KMS-11 (cell line): ENCODE data around the gene DES.

Experiments
- H2AFZ ChIP-seq: fragments of 200-600 bp; sonication (generic); 2 replicates; pipeline ENCODE4 v1.6.1; 2016; ENCODE audit warnings: antibody characterized with exemption, mixed run types, low read depth
- H3K27ac ChIP-seq: fragments of 200-600 bp; sonication (generic); 2 replicates; pipeline ENCODE4 v1.6.1; 2016; ENCODE audit warnings: mild to moderate bottlenecking, mixed run types
- H3K27me3 ChIP-seq: fragments of 200-600 bp; sonication (generic); 2 replicates; pipeline ENCODE4 v1.6.1; 2017; ENCODE audit warnings: mild to moderate bottlenecking, low read depth, mixed run types, moderate library complexity; ENCODE audit not compliant: insufficient read depth
- H3K36me3 ChIP-seq: fragments of 200-600 bp; sonication (generic); 2 replicates; pipeline ENCODE4 v1.6.1; 2017; ENCODE audit warnings: mild to moderate bottlenecking, mixed run types; ENCODE audit not compliant: insufficient read depth
- H3K4me1 ChIP-seq: fragments of 200-600 bp; sonication (generic); 2 replicates; pipeline ENCODE4 v1.6.1; 2016; ENCODE audit warnings: mild to moderate bottlenecking, low read depth, mixed run types; ENCODE audit not compliant: poor library complexity, severe bottlenecking
- H3K4me2 ChIP-seq: fragments of 200-600 bp; sonication (generic); 2 replicates; pipeline ENCODE4 v1.7.0; 2016; ENCODE audit warnings: mild to moderate bottlenecking, mixed run types
- H3K4me3 ChIP-seq: fragments of 200-600 bp; sonication (generic); IDR thresholded peaks from 2 replicates; pipeline ENCODE4 v1.6.1; 2017; ENCODE audit warnings: low read depth, low read length, mixed read lengths; ENCODE audit not compliant: insufficient read depth
- H3K79me2 ChIP-seq: fragments of 200-600 bp; sonication (generic); 2 replicates; pipeline ENCODE4 v1.6.1; 2016; ENCODE audit warnings: low read depth, mixed run types; ENCODE audit not compliant: insufficient read depth
- H3K9ac ChIP-seq: fragments of 200-600 bp; sonication (generic); 2 replicates; pipeline ENCODE4 v1.6.1; 2016; ENCODE audit warnings: mild to moderate bottlenecking, mixed run types
- H4K20me1 ChIP-seq: fragments of 200-600 bp; sonication (generic); 2 replicates; pipeline ENCODE4 v1.6.1; 2016; ENCODE audit warnings: mild to moderate bottlenecking, mixed run types; ENCODE audit not compliant: insufficient read depth
- CTCF ChIP-seq: fragments of 200-600 bp; sonication (generic); conservative IDR thresholded peaks from 2 replicates; pipeline ENCODE4 v1.6.1; 2017; ENCODE audit warnings: low read depth, mild to moderate bottlenecking, antibody characterized with exemption, low read length, moderate library complexity, mixed read lengths

DES gene

GRCh38 chr2:219422952-219423534 is 4.9 kb downstream of the DES start:
- Histone ChIP-seq H3K9ac (no peak overlapping the region), H3K4me3 (no peak overlapping the region), H3K27me3 (no peaks in the 10 kb centered on the region; the same call in 1 of the 2 replicates), H3K27ac (no peak overlapping the region), H3K4me1 (no peaks in the 10 kb centered on the region), H3K36me3 (no peaks in the 10 kb centered on the region), H2AFZ (no peak overlapping the region), H3K79me2 (no peaks in the 10 kb centered on the region), H4K20me1 (no peaks in the 10 kb centered on the region), H3K4me2 (no peak overlapping the region)
- TF ChIP-seq CTCF = no peak

- Histone ChIP-seq H3K9ac (no peak overlapping the region), H4K20me1 (no peaks in the 10 kb centered on the region), H3K27me3 (no peaks in the 10 kb centered on the region; the same call in 1 of the 2 replicates), H3K27ac (no peak overlapping the region), H2AFZ (no peak overlapping the region), H3K4me3 (no peak overlapping the region), H3K4me1 (no peaks in the 10 kb centered on the region), H3K4me2 (no peak overlapping the region), H3K36me3 (no peaks in the 10 kb centered on the region), H3K79me2 (no peaks in the 10 kb centered on the region)
- no peak for TF ChIP-seq CTCF
Observed at GRCh38 chr2:219423652-219424377, 5.6 kb downstream of the DES start.

GRCh38 chr2:219425238-219426067 is 7.3 kb downstream of the DES start:
- Histone ChIP-seq H4K20me1 (no peaks in the 10 kb centered on the region), H3K9ac (no peak overlapping the region), H3K4me3 (no peak overlapping the region), H3K4me1 (no peaks in the 10 kb centered on the region), H2AFZ (no peak overlapping the region), H3K4me2 (no peak overlapping the region), H3K27ac (no peak overlapping the region), H3K27me3 (no peaks in the 10 kb centered on the region; the same call in 1 of the 2 replicates), H3K36me3 (no peaks in the 10 kb centered on the region), H3K79me2 (no peaks in the 10 kb centered on the region)
- TF ChIP-seq CTCF = no peak

GRCh38 chr2:219426068-219426443 is 7.9 kb downstream of the DES start:
- Histone ChIP-seq H3K36me3 (no peaks in the 10 kb centered on the region), H3K4me3 (no peak overlapping the region), H3K27me3 (no peaks in the 10 kb centered on the region; the same call in 1 of the 2 replicates), H3K79me2 (no peaks in the 10 kb centered on the region), H4K20me1 (no peaks in the 10 kb centered on the region), H2AFZ (no peak overlapping the region), H3K4me2 (no peak overlapping the region), H3K27ac (no peak overlapping the region), H3K4me1 (no peaks in the 10 kb centered on the region), H3K9ac (no peak overlapping the region)
- no peak for TF ChIP-seq CTCF
